Dedifferentiated amniotic fluid mesenchymal stem cell (primary cell): Measurements from ENCODE around the gene CORO1A.
"Not testable (repeated sequence)": the region's sequence is repeated elsewhere in the genome, so short reads cannot be mapped to it uniquely, and the experiment has no call there.

Experiments used
- DNase-seq: peaks from one replicate; pipeline ENCODE4 v3.0.0-alpha.2; 2016; ENCODE audit errors: extremely low spot score

Gene CORO1A

GRCh38 chr16:30170145-30170544, 13.3 kb upstream of the CORO1A start:
- DNase-seq = not testable (repeated sequence)

- DNase-seq = no peak
Observed at GRCh38 chr16:30173054-30173453, 10.3 kb upstream of the CORO1A start.

GRCh38 chr16:30176876-30177275, 6.5 kb upstream of the CORO1A start:
- DNase-seq = not testable (repeated sequence)

DNA sequence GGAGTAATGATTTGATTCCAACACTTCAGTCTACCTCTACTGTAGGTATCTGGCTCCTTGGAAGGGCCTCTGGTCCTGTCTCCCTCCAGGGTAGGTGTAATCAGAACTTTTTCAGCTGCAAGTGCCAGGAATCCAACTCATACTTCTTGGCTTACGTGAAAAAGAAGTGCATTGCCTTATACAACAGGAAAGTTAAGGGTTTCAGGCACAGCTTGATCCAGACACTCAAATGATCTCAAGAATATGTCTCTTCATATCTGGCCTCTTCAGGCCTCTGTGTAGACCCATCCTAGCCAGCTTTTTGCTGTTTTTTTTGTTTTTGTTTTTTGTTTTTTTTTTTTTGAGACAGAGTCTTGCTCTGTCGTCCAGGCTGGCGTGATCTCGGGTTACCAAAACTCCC, 4.2 kb upstream of the CORO1A start:
- DNase-seq = no peak

DNA sequence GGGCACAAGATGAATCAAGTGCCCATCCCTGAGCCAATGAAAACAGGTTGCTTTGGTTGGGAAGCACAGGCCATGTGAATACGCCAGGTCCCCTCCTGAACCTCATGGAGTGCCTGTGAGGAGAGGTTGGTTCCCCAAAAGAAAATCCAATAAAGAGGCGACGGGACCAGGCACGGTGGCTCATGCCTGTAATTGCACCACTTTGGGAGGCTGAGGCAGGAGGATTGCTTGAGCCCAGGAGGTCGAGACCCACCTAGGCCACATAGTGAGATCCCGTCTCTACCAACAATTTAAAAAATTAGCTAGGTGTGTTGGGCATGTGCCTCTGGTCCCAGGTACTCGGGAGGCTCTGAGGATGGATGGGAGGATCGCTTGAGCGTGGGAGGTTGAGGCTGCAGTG, 3.5 kb upstream of the CORO1A start:
- DNase-seq = no peak

DNA sequence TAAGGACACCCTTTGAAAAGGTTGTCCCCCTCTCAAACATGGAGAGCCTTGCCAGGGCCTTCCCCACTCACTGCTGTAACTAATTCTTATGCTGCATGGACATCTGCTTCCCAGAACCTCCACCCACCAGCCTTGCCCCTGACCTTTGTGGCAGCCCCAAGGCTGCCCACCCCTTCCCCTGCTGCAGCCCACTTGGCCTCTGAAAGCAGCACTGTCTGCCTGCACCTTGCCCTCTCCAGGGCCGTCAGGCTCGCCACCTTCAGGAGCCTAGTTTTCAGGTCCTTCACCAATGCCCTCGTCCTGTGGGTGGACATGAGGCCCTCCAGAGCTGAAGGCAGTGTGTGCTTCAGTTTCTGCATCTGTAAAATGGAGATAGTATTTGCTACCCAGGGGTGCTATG, 2.7 kb upstream of the CORO1A start:
- DNase-seq = no peak

DNA sequence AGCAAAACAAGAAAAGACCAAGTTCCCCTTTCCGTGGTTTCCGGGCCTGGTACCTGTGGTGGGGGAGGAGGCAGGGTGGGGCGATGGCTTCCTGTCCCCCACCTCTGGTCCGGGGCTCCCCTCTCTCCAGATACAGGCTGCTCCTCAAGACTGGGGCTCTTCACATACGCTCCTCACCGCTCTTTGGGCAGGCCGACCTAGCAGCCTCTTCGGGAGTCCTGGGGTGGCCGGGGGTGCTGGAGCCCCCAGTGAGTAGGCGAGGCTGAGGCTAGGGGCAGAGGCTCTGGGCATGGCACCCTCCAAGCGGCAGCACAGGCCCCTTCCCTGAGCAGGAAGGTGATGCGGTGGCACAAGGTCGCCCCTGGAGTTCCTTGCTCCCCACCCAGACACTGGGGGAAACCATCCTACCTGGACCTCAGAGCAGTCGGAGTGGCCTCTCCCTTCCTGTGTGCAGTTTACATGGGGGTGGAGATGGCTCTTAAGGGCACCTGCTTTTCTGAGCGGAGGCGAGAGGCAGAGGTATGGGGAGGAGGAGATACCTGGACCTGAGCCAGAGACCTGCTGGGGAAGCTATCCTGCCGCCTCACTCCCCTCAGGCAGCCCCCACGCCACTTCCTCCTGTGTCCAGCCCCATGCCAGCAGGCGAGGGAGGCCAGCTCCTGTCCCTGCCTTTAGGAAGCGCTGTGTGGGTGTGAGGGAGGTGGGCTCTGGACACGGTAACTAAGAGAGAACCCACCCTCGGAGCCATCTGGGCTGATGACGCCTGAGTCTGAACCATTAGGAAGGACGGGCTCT, 891 bp downstream of the CORO1A start:
- no peak for DNase-seq

DNA sequence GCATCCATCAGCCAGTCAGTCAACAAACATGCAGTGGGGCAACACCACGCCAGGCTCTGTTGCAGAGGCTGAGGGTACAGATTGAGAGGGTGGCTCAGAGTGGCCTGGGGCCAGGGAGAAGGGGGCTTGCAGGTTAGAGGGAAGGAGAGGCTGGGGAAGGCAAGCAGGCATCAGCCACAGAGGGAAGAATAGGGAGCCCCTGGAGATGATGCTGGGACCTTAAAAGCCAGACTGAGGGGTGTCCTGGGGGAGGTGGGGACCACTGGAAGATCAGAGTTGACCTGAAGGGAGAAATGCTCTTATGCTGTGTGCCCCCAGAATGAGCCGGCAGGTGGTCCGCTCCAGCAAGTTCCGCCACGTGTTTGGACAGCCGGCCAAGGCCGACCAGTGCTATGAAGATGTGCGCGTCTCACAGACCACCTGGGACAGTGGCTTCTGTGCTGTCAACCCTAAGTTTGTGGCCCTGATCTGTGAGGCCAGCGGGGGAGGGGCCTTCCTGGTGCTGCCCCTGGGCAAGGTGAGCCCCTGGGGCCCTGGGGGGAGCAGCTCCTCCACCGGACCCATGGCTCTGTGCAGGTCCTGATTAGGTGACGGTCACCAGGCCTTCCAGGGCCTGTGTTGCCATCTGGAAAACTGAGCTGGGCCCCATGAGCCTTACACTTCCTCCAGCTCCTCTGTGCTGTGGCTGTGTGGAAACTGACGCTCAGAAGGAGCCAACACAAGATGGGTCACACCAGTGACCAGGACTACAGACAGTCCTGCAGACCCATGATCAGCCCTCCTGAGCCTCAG, 1.7 kb downstream of the CORO1A start:
- DNase-seq = no peak

- no peak for DNase-seq
Observed at GRCh38 chr16:30185683-30186421, 2.5 kb downstream of the CORO1A start.

- no peak for DNase-seq
Observed at GRCh38 chr16:30186444-30186781, 3.0 kb downstream of the CORO1A start.

GRCh38 chr16:30186782-30187555, 3.6 kb downstream of the CORO1A start:
- DNase-seq = peak; percentile 24

DNA sequence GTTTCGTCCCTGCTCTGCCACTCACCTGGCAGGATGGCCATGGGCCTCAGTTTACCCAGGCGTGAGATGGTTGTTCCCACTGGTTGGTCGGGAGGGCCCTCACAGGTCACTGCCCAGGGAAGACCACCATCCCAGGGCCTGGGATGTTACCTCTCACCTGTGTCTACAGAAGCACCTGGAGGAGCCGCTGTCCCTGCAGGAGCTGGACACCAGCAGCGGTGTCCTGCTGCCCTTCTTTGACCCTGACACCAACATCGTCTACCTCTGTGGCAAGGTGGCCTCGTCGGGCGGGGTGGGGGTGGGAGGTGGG, 4.1 kb downstream of the CORO1A start:
- no peak for DNase-seq

DNA sequence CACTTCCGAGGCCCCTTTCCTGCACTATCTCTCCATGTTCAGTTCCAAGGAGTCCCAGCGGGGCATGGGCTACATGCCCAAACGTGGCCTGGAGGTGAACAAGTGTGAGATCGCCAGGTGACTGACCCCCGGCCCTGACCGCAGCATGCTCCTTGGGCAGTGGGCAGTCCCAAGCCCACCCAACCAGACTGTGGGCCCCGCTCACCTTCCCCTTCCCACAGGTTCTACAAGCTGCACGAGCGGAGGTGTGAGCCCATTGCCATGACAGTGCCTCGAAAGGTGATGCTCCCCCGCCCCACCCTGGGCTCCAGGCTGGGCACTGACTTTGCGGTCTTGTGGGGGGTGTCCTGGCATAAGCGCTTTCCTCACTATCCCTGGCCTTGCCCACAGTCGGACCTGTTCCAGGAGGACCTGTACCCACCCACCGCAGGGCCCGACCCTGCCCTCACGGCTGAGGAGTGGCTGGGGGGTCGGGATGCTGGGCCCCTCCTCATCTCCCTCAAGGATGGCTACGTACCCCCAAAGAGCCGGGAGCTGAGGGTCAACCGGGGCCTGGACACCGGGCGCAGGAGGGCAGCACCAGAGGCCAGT, 4.7 kb downstream of the CORO1A start:
- no peak for DNase-seq

DNA sequence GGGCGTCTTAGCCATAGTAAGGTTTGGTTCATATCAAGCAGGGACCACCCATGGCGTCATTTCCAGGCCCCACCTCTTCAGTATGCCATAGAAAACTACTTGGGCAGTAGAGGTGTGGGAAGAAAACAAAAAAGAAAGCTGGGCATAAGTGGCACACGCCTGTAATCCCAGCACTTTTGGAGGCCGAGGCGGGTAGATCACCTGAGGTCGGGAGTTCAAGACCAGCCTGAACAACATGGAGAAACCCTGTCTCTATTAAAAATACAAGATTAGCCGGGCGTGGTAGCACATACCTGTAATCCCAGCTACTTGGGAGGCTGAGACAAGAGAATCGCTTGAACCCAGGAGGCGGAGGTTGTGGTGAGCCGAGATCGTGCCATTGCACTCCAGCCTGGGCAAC, 7.8 kb downstream of the CORO1A start:
- DNase-seq = not testable (repeated sequence)

DNA sequence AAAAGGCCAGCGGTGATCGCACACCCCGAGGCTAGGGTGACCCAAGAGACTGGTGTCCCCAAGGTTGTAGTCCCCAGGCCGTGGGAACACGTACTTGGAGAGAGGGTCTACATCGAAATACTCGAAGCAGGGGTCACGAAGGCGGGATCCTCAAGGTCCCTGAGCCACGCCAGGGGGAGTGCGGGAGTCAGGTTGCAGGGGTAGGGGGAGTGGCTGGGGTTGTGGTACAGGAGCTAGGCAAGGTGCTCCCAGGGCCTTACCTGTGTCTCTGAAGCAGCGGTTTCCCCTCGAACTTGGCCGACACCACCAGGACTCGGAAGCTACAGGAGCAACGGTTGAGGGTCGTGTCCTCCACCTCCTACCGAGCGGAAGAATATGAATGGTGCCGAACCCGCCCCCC, 9.7 kb downstream of the CORO1A start:
- DNase-seq = not testable (repeated sequence)

DNA sequence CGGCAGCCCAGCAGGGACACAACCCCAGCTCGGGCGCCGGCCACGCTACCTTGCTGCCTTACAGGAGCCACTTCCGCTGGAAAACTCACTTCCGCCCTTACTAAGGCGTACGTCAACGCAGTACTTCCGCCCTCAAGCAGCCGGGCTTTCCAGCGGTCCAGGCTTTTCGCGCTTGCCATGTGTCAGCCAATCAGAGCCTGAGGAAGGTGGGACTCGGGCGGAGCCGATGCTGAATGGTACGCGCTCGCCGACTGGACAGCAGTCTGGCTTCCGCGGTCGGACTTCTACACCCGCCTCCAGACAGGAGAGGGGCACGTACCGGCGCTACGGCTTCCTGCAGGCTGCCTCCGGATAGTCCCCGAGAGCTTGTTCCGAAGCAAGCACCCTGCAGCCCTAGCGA, 10.2 kb downstream of the CORO1A start, which contains the start of the genes BOLA2B and SLX1A:
TSS of gene BOLA2B (minus strand) at position 52 of the 400 bp plus-strand sequence. CDS start 71 bp downstream, outside the sequence.
TSS of gene SLX1A (plus strand) at position 261 of the 400 bp plus-strand sequence. CDS start 210 bp downstream, outside the sequence.
- DNase-seq = not testable (repeated sequence)

DNA sequence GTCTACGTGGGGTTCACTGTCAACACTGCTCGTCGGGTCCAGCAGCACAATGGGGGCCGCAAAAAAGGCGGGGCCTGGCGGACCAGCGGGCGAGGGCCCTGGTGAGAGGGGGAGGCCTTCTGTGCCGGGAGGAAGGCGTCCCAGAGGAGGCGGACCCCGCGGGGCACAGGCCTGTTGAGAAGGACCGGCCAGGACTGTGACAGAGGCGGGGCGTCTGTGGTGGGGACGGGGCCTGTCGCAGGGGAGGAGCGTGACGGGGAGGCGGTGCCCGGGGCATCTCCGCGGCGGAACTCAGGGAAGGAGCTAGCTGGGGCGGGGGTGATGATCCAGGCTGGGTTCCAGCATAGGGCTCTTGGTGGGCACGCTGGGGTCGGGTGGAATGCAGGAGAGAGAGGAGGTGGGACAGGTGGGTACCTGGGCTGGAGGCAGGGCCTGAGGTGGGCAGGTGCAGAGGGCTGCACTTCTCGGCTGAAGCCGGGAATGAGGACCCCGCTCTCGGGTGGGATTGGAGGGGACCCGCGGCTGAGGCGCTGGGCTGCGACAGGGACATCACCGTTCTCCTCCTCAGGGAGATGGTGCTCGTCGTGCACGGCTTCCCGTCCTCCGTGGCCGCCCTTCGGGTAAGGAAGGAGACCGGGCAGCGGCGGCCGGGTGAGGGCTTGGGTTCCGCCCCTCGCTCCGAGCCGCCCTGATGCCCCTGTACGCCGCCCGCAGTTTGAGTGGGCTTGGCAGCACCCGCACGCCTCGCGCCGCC, 10.9 kb downstream of the CORO1A start:
- not testable (repeated sequence) for DNase-seq

DNA sequence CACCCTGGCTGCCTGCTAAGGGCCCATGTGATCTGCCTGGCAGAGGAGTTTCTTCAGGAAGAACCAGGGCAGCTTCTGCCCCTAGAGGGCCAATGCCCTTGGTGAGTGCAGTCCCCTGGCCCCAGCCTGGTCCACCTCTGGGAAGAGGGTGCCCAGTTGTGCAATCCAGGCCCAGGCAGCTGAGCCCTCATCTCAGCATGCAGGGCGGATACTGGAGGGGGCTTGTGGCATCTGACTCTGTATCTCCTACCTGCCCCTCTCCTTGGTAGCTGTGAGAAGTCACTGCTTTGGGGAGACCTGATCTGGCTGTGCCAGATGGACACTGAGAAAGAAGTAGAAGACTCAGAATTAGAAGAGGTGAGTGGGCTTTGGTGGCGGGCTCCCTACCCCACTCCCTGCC, 13.6 kb downstream of the CORO1A start:
- not testable (repeated sequence) for DNase-seq

DNA sequence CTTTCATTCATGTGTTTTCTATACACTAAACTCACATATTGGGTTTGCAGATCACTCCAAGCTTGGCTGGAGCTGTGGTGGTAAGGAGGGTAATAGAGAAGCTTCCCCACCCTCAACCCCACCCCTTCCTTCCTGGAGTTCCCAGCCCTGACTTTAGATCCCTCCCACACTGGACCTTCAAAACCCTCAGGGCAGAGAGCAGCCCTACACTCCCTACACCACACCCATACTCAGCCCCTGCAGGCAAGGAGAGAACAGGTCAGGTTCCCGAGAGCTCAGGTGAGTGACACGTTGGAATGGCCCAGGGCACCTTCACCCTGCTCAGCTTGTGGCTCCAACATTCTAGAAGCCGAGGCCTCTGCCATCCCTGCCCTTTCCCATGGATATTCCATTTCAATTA, 15.6 kb downstream of the CORO1A start, which contains the start of gene SULT1A3:
TSS of gene SULT1A3 (plus strand) at position 207 of the 400 bp plus-strand sequence. CDS start 1,474 bp downstream, outside the sequence.
- DNase-seq = not testable (repeated sequence)
